H1 (cell line): ENCODE measurements around the gene ISM1. TPM values are rescaled to one million over a fixed set of nuclear protein-coding genes. Genes with fewer than 3 reads are reported as not detected.

Experiments used
- CTCF ChIA-PET: fragments of 300-600 bp; sonication (Branson Sonifier 250); formaldehyde crosslinking; loops from one replicate; lab custom pipeline; 2021; ENCODE audit not compliant: partially characterized antibody; lab: Charles Lee
- POLR2A ChIA-PET: fragments of 300-600 bp; sonication (Branson Sonifier 250); formaldehyde crosslinking; loops from one replicate; lab custom pipeline; 2021; ENCODE audit warnings: inconsistent platforms; ENCODE audit not compliant: partially characterized antibody; lab: Charles Lee
- DNase-seq, 2 experiments: peaks; one replicate each; pipeline versions ENCODE4 v3.0.0 to v3.0.0-alpha.2; 2010 to 2022; ENCODE audit warnings: low spot score in 2 of 2, low read depth in 1 of 2, mixed read lengths in 1 of 2
- FAIRE-seq: peaks from 2 replicates; lab custom pipeline; 2011; peaks lifted over from hg19 to GRCh38; lab: Jason Lieb, UNC
- H2AFZ ChIP-seq: 2 replicates; pipeline ENCODE4 v1.8.1; 2012; ENCODE audit warnings: low read length, inconsistent platforms
- H2AK5ac ChIP-seq: 2 replicates; pipeline ENCODE4 v1.6.1; 2013; ENCODE audit warnings: low read depth, low read length
- H2BK120ac ChIP-seq: replicated peaks from 2 replicates; pipeline ENCODE3; 2013; ENCODE audit warnings: low read depth, low read length, inconsistent platforms
- H2BK12ac ChIP-seq: 2 replicates; pipeline ENCODE4 v1.6.1; 2013; ENCODE audit warnings: low read depth, low read length
- H2BK15ac ChIP-seq: 2 replicates; pipeline ENCODE4 v1.6.1; 2013; ENCODE audit warnings: low read length
- H2BK20ac ChIP-seq: 2 replicates; pipeline ENCODE4 v1.6.1; 2013; ENCODE audit warnings: low read length
- H2BK5ac ChIP-seq: 2 replicates; pipeline ENCODE4 v1.6.1; 2013; ENCODE audit warnings: low read depth, low read length
- H3K14ac ChIP-seq: 2 replicates; pipeline ENCODE4 v1.6.1; 2013; ENCODE audit warnings: inconsistent platforms; ENCODE audit not compliant: insufficient read length
- H3K18ac ChIP-seq: 2 replicates; pipeline ENCODE4 v1.6.1; 2013; ENCODE audit warnings: low read length; ENCODE audit errors: extremely low read depth
- H3K23ac ChIP-seq: 2 replicates; pipeline ENCODE4 v1.6.1; 2013; ENCODE audit warnings: inconsistent platforms; ENCODE audit not compliant: insufficient read length
- H3K23me2 ChIP-seq: 2 replicates; pipeline ENCODE4 v1.6.1; 2013; ENCODE audit warnings: low read depth, low read length
- H3K27ac ChIP-seq: 2 replicates; pipeline ENCODE4 v1.6.1; 2011; ENCODE audit warnings: low read depth, low read length, inconsistent platforms
- H3K27me3 ChIP-seq, 4 experiments: replicated peaks in 1 of 4; 1 replicate in 1 of 4; 2 replicates in 3 of 4; pipeline versions ENCODE4 v1.6.1 to v1.8.1; 2011 to 2013; ENCODE audit warnings: low read length in 3 of 4, mild to moderate bottlenecking in 3 of 4, inconsistent platforms in 2 of 4, mixed read lengths in 2 of 4, moderate library complexity in 1 of 4; ENCODE audit not compliant: control insufficient read depth in 3 of 4, insufficient read depth in 3 of 4; ENCODE audit errors: extremely low read depth in 1 of 4
- H3K36me3 ChIP-seq, 4 experiments: 2 replicates each; pipeline versions ENCODE4 v1.6.1 to v1.8.1; 2011 to 2013; ENCODE audit warnings: mild to moderate bottlenecking in 4 of 4, low read length in 3 of 4, moderate library complexity in 2 of 4, control low read depth in 1 of 4, inconsistent platforms in 1 of 4; ENCODE audit not compliant: insufficient read depth in 4 of 4, control insufficient read depth in 2 of 4
- H3K4ac ChIP-seq: replicated peaks from 2 replicates; pipeline ENCODE3; 2013; ENCODE audit warnings: low read length, low read depth, mixed read lengths, inconsistent platforms; ENCODE audit not compliant: insufficient read length
- H3K4me1 ChIP-seq, 4 experiments: replicated peaks in 1 of 4; 1 replicate in 1 of 4; 2 replicates in 3 of 4; pipeline versions ENCODE4 v1.6.1 to v1.8.1; 2011 to 2013; ENCODE audit warnings: low read length in 3 of 4, inconsistent platforms in 2 of 4, mixed read lengths in 1 of 4; ENCODE audit not compliant: insufficient read depth in 4 of 4, control insufficient read depth in 3 of 4
- H3K4me2 ChIP-seq, 2 experiments: 2 replicates each; pipeline versions ENCODE4 v1.6.1 to v1.8.1; 2011 to 2013; ENCODE audit warnings: low read depth in 2 of 2, low read length in 2 of 2, control low read depth in 1 of 2, inconsistent platforms in 1 of 2, mild to moderate bottlenecking in 1 of 2; ENCODE audit not compliant: insufficient read depth in 1 of 2
- H3K4me3 ChIP-seq, 4 experiments: fragments of 200-600, 300-600 bp in 1 of 4; sonication (generic), shearing (Covaris generic), sonication (Bioruptor Twin) in 1 of 4; 2 replicates each; pipeline versions ENCODE4 v1.5.1 to v1.8.1; 2011 to 2016; ENCODE audit warnings: low read length in 4 of 4, low read depth in 3 of 4, control low read depth in 2 of 4, inconsistent platforms in 2 of 4, mild to moderate bottlenecking in 2 of 4, mixed read lengths in 1 of 4, moderate library complexity in 1 of 4; ENCODE audit not compliant: insufficient read depth in 2 of 4; ENCODE audit errors: extremely low read depth in 1 of 4
- H3K56ac ChIP-seq: replicated peaks from 2 replicates; pipeline ENCODE3; 2013; ENCODE audit warnings: low read depth, mild to moderate bottlenecking, mixed read lengths, low read length, inconsistent platforms; ENCODE audit not compliant: insufficient read length
- H3K79me1 ChIP-seq: 2 replicates; pipeline ENCODE4 v1.6.1; 2013; ENCODE audit warnings: low read depth, low read length, control low read depth
- H3K79me2 ChIP-seq, 2 experiments: 2 replicates each; pipeline versions ENCODE4 v1.6.1 to v1.8.1; 2012 to 2013; ENCODE audit warnings: low read length in 2 of 2, mild to moderate bottlenecking in 2 of 2, inconsistent platforms in 1 of 2; ENCODE audit not compliant: insufficient read depth in 2 of 2, control insufficient read depth in 1 of 2
- H3K9ac ChIP-seq, 4 experiments: replicated peaks in 1 of 4; 1 replicate in 1 of 4; 2 replicates in 3 of 4; pipeline versions ENCODE4 v1.6.1 to v1.8.1; 2011 to 2013; ENCODE audit warnings: low read depth in 3 of 4, low read length in 3 of 4, control low read depth in 2 of 4, mild to moderate bottlenecking in 2 of 4, moderate library complexity in 2 of 4, inconsistent platforms in 1 of 4; ENCODE audit errors: extremely low read depth in 1 of 4
- H3K9me3 ChIP-seq, 2 experiments: 2 replicates each; pipeline versions ENCODE4 v1.6.1 to v1.8.1; 2012 to 2013; ENCODE audit warnings: mild to moderate bottlenecking in 2 of 2, moderate library complexity in 2 of 2, control low read depth in 1 of 2, inconsistent platforms in 1 of 2, low read depth in 1 of 2, low read length in 1 of 2, mixed read lengths in 1 of 2; ENCODE audit not compliant: insufficient read depth in 2 of 2
- H4K20me1 ChIP-seq, 2 experiments: replicated peaks in 1 of 2; 2 replicates each; pipeline versions ENCODE3 to v1.8.1; 2011 to 2013; ENCODE audit warnings: inconsistent platforms in 2 of 2, low read length in 2 of 2, mild to moderate bottlenecking in 1 of 2; ENCODE audit not compliant: insufficient read depth in 2 of 2, control insufficient read depth in 1 of 2
- H4K5ac ChIP-seq: 2 replicates; pipeline ENCODE4 v1.6.1; 2013; ENCODE audit warnings: low read length, low read depth, mixed read lengths, inconsistent platforms; ENCODE audit not compliant: insufficient read length
- H4K8ac ChIP-seq: 2 replicates; pipeline ENCODE4 v1.8.0; 2013; ENCODE audit warnings: mild to moderate bottlenecking, moderate library complexity, low read length, inconsistent platforms; ENCODE audit not compliant: insufficient read depth; ENCODE audit errors: extremely low read depth
- H4K91ac ChIP-seq: replicated peaks from 2 replicates; pipeline ENCODE3; 2013; ENCODE audit warnings: low read length, mixed read lengths, inconsistent platforms; ENCODE audit not compliant: insufficient read length
- ASH2L ChIP-seq: fragments of 200-600, 300-600 bp; sonication (generic); IDR thresholded peaks from one replicate; pipeline ENCODE4 v1.7.1; 2017; ENCODE audit warnings: low read length
- BACH1 ChIP-seq: IDR thresholded peaks from 2 replicates; pipeline ENCODE4 v1.6.1; 2012; ENCODE audit warnings: low read length, improper control_type of control experiment
- CHD2 ChIP-seq: IDR thresholded peaks from 2 replicates; pipeline ENCODE4 v1.6.1; 2012; ENCODE audit warnings: low read length, improper control_type of control experiment
- KDM1A ChIP-seq: fragments of 200-600, 300-600 bp; sonication (generic); IDR thresholded peaks from 2 replicates; pipeline ENCODE4 v1.7.1; 2016; ENCODE audit warnings: mild to moderate bottlenecking, low read length, borderline replicate concordance
- KDM5A ChIP-seq: fragments of 200-600 bp; IDR thresholded peaks from 2 replicates; pipeline ENCODE4 v1.7.1; 2012; ENCODE audit warnings: mild to moderate bottlenecking, low read length, inconsistent platforms, mixed read lengths
- NANOG ChIP-seq: IDR thresholded peaks from 2 replicates; pipeline ENCODE4 v1.6.1; 2011; ENCODE audit warnings: low read length, low read depth, mild to moderate bottlenecking, inconsistent platforms; ENCODE audit not compliant: insufficient read depth, poor library complexity, severe bottlenecking
- POU5F1 ChIP-seq: IDR thresholded peaks from 2 replicates; pipeline ENCODE4 v1.6.1; 2011; ENCODE audit warnings: low read depth, mild to moderate bottlenecking, low read length, moderate library complexity
- RBBP5 ChIP-seq: IDR thresholded peaks from 2 replicates; pipeline ENCODE4 v1.7.1; 2012; ENCODE audit warnings: low read depth, mild to moderate bottlenecking, inconsistent platforms, low read length, moderate library complexity, borderline replicate concordance
- RFX5 ChIP-seq: IDR thresholded peaks from 2 replicates; pipeline ENCODE4 v1.6.1; 2011; ENCODE audit warnings: low read depth, low read length, improper control_type of control experiment, borderline replicate concordance
- SP4 ChIP-seq: IDR thresholded peaks from 2 replicates; pipeline ENCODE4 v1.6.1; 2012; ENCODE audit warnings: low read length, inconsistent platforms
- SUZ12 ChIP-seq: fragments of 200-600 bp; sonication (generic); IDR thresholded peaks from 2 replicates; pipeline ENCODE4 v1.6.1; 2012; ENCODE audit warnings: mild to moderate bottlenecking, inconsistent platforms, low read length, moderate library complexity, mixed read lengths
- TEAD4 ChIP-seq: IDR thresholded peaks from 2 replicates; pipeline ENCODE4 v1.6.1; 2012; ENCODE audit warnings: low read depth, low read length, inconsistent platforms, mixed read lengths
- WGBS, 2 experiments: shearing (Covaris generic) in 1 of 2; methylation state at CpG; one replicate each; pipeline versions ENCODE4 v1.1.6 to v1.1.7; 2013 to 2015; ENCODE audit warnings: low lambda C conversion rate in 2 of 2, mixed read lengths in 2 of 2, inconsistent platforms in 1 of 2, low coverage in 1 of 2, missing lambda C conversion rate in 1 of 2; ENCODE audit not compliant: insufficient replicate concordance in 2 of 2, insufficient coverage in 1 of 2, insufficient read length in 1 of 2; ENCODE audit errors: extremely low coverage in 1 of 2, missing lambda C conversion rate in 1 of 2; 5-methylcytosine and 5-hydroxymethylcytosine counted together
- polyA plus RNA-seq, 7 experiments: library from polyadenylated mRNA; depleted of rRNA in 3 of 7; stranded (reverse) in 5 of 7; unstranded in 2 of 7; fragments of >200 nt in 5 of 7; fragments of 200-250 nt in 2 of 7; gene quantifications; 1 replicate in 5 of 7; 2 replicates in 1 of 7; 4 replicates in 1 of 7; pipeline versions ENCODE4 v1.2.1 to v1.2.3, GENCODE V29; 2011 to 2013; ENCODE audit warnings: missing spikeins in 2 of 7, mixed read lengths in 2 of 7
- total RNA-seq: library from RNA; stranded (reverse); fragmentation: NEBNext Ultra II Directional; extraction: Animal tissue kit (Norgen Biotek cat#: 25700); gene quantifications from 2 replicates; pipeline ENCODE4 v1.2.1, GENCODE V29; 2021

Gene ISM1
- total and polyA plus RNA-seq, 2 of the 8 experiments (the other 6 are each of a cell fraction or from before 2014, with no cell fraction given), result 0.62 to 0.97 TPM

- no peak overlapping the region for H4K5ac ChIP-seq
- H4K8ac ChIP-seq, result no peak overlapping the region; the same call in 1 of the 2 replicates
- no peak overlapping the region; the same call in 1 of the 2 replicates for H2BK5ac ChIP-seq
- no peaks in the 10 kb centered on the region for H3K9me3 ChIP-seq
- H3K4me1 ChIP-seq, result no peaks in the 10 kb centered on the region; a peak in 2 of 7 replicates
- FAIRE-seq (no peak), DNase-seq (no peak)
- H3K9ac ChIP-seq, result no peak overlapping the region
- no peak overlapping the region for H3K4me3 ChIP-seq
- H3K79me2 ChIP-seq, result no peaks in the 10 kb centered on the region
- no peaks in the 10 kb centered on the region for H3K27me3 ChIP-seq
- POLR2A ChIA-PET, result interaction anchor here (0.6 to 1.0 kb wide), 2 partner anchors 21 to 1429 kb away, joined by 3 read pairs; no protein-coding TSS in a partner anchor
- H3K23me2 ChIP-seq, result no peaks in the 10 kb centered on the region
- CTCF ChIA-PET, result interaction anchor here (1.0 to 2.4 kb wide), 3 partner anchors 18 to 205 kb away, joined by 4 to 10 read pairs (median 8); no protein-coding TSS in a partner anchor
- H3K14ac ChIP-seq, result no peak overlapping the region
- H3K27ac ChIP-seq, result no peak overlapping the region
- no peak overlapping the region for H2AFZ ChIP-seq
- no peak overlapping the region for H3K4me2 ChIP-seq
- no peak overlapping the region for H2BK120ac ChIP-seq
- WGBS, 2 experiments, result 93% methylated on average over 9 of the region's 9 CpGs; no CpG with 5 or more reads in 1 of the 2 experiments
- H3K23ac ChIP-seq, result no peak overlapping the region
- H2BK12ac ChIP-seq, result peak overlapping the region; percentile 45; the same call in 1 of the 2 replicates
- H2AK5ac ChIP-seq, result no peak overlapping the region
- no peaks in the 10 kb centered on the region for H3K36me3 ChIP-seq
- H3K56ac ChIP-seq, result no peak overlapping the region
- no peak overlapping the region for H2BK15ac ChIP-seq
- H4K91ac ChIP-seq, result no peak overlapping the region
- no peaks in the 10 kb centered on the region for H4K20me1 ChIP-seq
- H3K18ac ChIP-seq, result no peak overlapping the region
- no peak overlapping the region for H3K4ac ChIP-seq
- no peak overlapping the region; the same call in 1 of the 2 replicates for H2BK20ac ChIP-seq
- no peaks in the 10 kb centered on the region for H3K79me1 ChIP-seq
- TF ChIP-seq SP4, result no peak
- TF ChIP-seq RFX5, result no peak
- no peak for TF ChIP-seq TEAD4
- no peak for TF ChIP-seq NANOG
- no peak for TF ChIP-seq BACH1
- TF ChIP-seq KDM5A, result no peak
- no peak for TF ChIP-seq POU5F1
- TF ChIP-seq ASH2L, result no peak
- TF ChIP-seq CHD2, result no peak
- no peak for TF ChIP-seq SUZ12
- TF ChIP-seq KDM1A, result no peak
- TF ChIP-seq RBBP5, result no peak
Observed at GRCh38 chr20:13341737-13342393, 120.8 kb downstream of the ISM1 start.
